T-helper 17 cell (primary cell): ENCODE results near the gene FZD2. TPM values are rescaled to one million over a fixed set of nuclear protein-coding genes. Genes with fewer than 3 reads are reported as not detected.

Experiments
- total RNA-seq, 4 donors: library from RNA in 2 of 4; stranded (reverse) in 2 of 4; gene quantifications; one replicate each; pipeline ENCODE4 v1.2.3 and lab custom pipeline; 2022 to 2026

FZD2 gene
- total RNA-seq, 2 donors from 2014 or later = 0.22 TPM; not detected in 1

Other genes with a start within 250 kb of the FZD2 start
- under 1 TPM; 0.37 to 0.55 TPM for gene RUNDC3A, start 248.9 kb upstream of the FZD2 start, total RNA-seq
- 10 to 100 TPM; 75.9 to 76.5 TPM for gene SLC25A39, start 232.7 kb upstream of the FZD2 start, total RNA-seq
- gene GRN, start 212.2 kb upstream of the FZD2 start, total RNA-seq = 10 to 100 TPM; 31.7 to 47.7 TPM
- under 1 TPM; 0.07 to 0.31 TPM for gene FAM171A2, start 193.6 kb upstream of the FZD2 start, total RNA-seq
- 100 to 1,000 TPM in 1 of 2 donors, 1 to 10 TPM in 1; 8.9 to 297 TPM for gene ITGA2B, start 167.8 kb upstream of the FZD2 start, total RNA-seq
- 10 to 100 TPM; 63.4 to 79.6 TPM for gene GPATCH8, start 54.1 kb upstream of the FZD2 start, total RNA-seq
- gene MEIOC, start 99.0 kb downstream of the FZD2 start, total RNA-seq = not detected
- 10 to 100 TPM; 19.2 to 23.8 TPM for gene CCDC43, start 132.3 kb downstream of the FZD2 start, total RNA-seq
- gene DBF4B, start 151.2 kb downstream of the FZD2 start, total RNA-seq = 1 to 10 TPM; 2.2 to 3.8 TPM
- under 1 TPM; 0.08 to 0.40 TPM for gene ADAM11, start 201.5 kb downstream of the FZD2 start, total RNA-seq